ENCODE results near the gene FOXF2.
A peak's percentile ranks its signal among the peaks of the same experiment; 100 is the strongest.

Gene FOXF2

GRCh38 chr6:1415416-1416063 lies 26.2 kb downstream of the FOXF2 start:
- no peak for DNase-seq

- DNase-seq, result no peak
These were observed 26.9 kb downstream of the FOXF2 start for GRCh38 chr6:1416191-1416760.

DNA sequence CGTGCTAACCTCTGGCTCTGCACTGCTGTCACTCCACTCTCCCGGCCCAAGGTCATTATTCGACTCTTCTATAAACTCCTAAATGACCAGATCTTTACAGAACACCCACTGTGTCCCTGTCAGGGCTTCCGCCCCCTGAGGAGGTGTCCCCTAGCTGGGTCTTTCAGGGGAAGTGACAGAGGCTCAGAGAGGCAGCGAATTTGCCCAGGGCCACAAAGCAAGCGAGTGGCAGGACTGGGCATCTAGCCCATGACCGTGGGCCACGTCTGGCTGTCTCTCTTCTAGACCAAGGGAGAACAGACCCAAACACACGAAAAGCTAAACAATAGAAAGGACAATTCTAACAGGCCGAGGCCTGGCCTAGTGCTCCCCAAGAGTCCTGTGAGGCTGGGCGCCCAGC lies 27.4 kb downstream of the FOXF2 start:
- DNase-seq, result no peak

- no peak for DNase-seq
These were observed 28.3 kb downstream of the FOXF2 start for GRCh38 chr6:1417718-1418117.

DNA sequence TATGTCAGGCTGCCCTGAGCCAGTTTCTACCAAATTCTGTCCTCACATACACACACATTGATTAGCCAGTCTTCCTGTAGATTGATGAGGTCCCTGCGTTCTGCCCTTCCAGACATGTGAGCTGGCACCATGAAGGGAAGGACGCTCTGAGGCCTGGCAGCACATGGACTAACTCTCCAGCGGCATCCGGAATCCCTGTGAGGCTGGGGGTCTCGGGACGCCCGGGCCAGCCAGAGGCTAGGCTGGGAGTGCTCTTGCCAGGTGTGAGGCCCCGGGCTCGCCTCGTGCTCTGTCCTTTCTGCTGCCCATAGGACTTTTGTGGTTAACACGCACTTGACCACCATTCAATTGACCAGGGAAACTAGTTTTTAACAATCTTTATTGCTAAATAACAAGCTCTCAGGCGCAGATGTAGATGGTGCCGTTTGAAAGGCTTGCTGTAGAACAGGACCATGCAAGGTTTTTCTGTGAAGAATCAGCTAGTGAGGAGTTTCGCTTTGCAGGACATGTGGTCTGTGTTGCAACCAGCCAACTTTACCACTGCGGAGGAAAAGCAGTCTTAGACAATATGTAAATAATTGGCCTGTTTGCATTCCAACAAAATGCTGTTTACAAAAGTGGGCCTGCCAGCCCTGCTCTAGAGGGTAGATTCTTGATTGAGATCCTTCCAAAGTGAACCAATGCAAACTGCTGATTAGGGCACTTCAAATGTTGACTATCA lies 29.3 kb downstream of the FOXF2 start:
- no peak for DNase-seq

DNA sequence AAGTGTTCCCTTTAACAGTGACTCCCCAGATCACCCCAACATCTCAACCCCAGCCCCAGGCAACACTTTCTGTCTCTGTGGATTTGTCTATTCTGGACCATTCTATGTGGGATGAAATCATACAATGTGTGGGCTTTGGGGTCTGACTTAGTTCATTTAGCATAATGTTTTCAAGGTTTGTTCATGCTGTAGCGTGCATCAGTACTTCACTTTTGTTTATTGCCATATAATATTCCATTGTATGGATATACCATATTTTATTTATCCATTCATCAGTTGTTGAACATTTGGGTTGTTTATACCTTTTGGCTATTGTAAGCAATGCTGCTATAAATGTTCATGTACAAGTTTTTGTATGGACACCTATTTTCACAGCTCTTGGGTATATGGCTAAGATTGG lies 31.0 kb downstream of the FOXF2 start:
- no peak for DNase-seq

- DNase-seq, result no peak
These were observed 32.9 kb downstream of the FOXF2 start for GRCh38 chr6:1422290-1422689.

DNA sequence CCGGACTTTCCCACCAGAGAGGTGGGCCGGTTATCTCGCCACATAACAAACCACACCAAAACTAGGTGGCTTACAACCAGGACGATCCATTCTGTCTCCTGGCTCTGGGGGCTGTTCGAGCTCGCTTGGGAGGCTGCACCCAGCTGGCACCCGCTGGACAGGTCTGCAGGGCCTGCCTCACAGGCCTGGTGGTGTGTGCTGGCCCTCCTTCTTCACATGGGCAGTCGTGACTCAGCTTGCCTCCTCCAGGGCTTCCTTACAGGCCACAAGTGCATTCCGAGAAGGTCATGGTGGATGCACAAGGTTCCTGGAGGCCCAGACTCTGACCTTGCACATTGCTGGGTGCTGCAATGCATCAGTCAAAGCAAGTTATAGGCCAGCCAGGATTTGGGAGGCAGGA lies 34.2 kb downstream of the FOXF2 start:
- no peak for DNase-seq

DNA sequence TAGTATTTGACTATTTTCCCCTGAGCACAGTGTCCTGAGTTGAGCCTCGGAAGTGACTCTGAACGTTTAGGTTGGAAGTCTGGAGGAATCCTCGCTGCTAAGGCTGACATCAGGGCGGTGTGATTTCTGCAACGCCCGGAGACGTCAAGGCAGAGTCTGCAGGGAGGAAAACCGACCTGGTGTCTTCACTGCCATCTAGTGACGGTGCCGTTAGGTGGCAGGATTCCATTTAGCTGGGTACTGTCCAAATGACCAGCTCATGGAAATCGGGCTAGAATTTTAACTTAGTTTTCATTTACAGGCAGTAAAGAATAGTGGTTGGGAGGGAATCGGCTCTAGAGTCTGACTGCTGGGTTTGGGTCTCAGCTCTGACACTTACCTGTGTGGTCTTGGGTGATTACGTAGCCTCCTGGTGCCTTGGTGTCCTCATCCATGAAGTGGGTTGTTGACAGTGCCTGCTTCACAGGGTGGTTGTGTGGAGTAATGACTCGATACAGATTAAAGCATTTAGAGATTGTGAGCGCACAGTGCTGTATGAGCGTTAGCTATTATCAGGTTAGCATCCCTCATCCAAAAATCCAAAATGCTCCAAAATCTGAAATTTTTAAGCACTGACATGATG lies 35.0 kb downstream of the FOXF2 start:
- DNase-seq, result no peak

DNA sequence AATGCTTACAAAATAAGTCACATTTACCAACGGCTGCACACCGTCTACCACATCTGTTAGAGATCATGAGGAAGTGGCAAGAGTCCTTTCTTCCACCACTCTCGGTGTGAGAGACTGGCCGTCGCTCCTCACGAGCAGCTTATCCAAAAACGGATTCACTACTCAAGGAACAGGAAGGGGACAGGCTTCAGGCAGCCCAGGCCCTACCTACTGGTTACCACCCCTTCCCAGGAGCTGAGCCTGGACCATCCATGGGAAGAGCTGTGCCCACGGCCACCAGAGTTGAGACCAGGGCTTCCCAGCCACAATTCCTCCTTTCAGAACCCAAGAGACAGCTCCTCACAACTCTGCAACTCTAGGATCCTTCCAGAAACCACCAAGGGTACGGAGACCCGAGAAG lies 37.0 kb downstream of the FOXF2 start:
- no peak for DNase-seq

- no peak for DNase-seq
These were observed 46.4 kb downstream of the FOXF2 start for GRCh38 chr6:1435806-1436205.

DNA sequence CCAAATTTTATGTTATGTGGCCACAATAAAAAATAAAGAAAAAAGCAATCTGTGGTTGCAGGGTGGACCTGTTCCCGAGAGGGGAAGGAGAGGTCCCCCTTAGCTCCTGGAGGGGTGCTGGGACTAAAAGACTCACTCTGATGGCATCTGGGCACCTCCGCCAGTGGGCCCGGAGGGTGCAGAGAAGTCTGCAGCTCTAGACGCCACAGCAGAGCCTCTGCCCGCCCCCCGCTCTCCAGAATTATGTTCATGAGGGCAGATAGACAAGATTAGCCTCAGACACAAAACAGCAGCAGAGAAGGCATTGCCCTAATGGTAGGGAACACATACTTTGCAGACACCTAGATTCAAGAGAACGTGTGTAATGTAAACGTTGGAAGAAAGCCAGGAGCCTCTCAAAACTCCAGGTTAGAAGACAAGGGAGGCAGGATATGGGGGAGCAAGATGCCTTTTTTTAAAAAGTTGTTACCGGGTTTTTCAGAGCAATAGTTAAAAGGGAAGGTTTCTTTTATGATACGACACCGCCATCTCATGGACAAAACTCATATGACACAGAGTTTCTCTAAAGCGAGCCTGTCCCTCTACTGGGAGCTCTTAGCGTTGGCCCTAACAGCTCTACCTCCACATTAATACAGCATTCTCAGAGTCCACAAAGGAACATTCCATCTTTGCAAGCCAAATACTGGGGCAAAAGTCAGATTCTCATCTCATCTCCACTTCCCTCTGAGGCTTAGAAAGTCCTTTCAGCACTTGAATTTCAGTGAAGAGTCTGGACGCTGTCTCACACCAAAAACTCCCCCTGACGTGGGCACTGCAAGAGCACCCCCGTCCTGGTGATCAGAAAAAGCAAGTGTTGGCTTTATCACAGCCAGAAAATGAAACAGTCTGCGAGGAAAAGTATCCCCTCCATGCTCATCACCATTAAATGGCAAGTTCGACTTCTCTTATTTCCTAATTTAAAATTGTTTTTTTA lies 47.2 kb downstream of the FOXF2 start:
- peak; percentile 14 for DNase-seq

GRCh38 chr6:1437553-1438406 lies 48.4 kb downstream of the FOXF2 start:
- no peak for DNase-seq

DNA sequence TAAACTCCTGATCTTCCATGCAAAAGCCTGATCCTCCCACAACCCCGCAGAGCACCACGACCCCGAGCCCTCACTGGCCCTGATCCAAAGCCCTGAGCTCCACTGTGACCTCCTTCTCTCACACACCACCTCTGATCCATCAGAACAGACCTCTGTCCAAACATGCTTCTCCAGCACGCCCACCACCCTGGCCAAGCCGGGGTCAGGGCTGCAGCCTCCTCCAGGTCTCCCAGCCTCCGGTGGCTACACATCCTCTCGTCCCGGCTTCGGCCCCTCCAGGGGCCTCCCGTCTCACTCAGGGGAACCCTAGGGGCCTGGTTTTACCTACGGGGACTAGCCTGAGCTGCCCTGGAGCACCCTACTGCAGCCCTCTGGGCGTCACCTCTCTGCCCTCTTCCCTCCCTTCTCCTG lies 49.1 kb downstream of the FOXF2 start:
- no peak for DNase-seq

DNA sequence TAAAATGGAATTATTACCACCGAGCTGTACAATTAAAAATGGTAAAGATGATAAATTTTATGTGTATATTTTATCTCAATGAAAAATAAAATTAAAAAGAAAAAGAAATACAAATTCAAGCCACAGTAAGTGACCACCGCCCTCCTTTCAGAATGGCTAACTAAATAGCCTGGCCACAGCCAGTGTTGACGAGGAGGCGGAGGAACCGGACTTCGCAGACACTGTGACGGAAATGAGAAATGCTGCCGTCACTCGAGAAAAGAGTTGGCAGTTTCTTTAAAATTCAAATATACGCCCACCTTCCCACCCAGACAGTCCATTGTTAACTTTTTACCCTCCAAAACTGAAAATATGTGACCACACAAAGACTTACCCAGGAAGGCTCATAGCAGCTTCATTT lies 50.0 kb downstream of the FOXF2 start:
- DNase-seq, result no peak

GRCh38 chr6:1442929-1443328 lies 53.6 kb downstream of the FOXF2 start:
- no peak for DNase-seq

All from NCI-H146 (cell line).